GM12878 (cell line): Measurements from ENCODE around the gene TOX2. TPM values are rescaled to one million over a fixed set of nuclear protein-coding genes. Genes with fewer than 3 reads are reported as not detected.

ENCODE experiments used
- ATAC-seq: fragments of 200-7000 bp; cut with Tn5 transposase; 3 replicates; pipeline ENCODE4 v1.9.1; 2020; ENCODE audit warnings: mild to moderate bottlenecking, moderate library complexity
- BruUV-seq: library from RNA; stranded (reverse); fragments of 400-500 nt; replicated peaks from 2 replicates; lab custom pipeline; 2021; lab: Mats Ljungman, UMichigan
- CTCF ChIA-PET: fragments of 300-600 bp; sonication (Branson Sonifier 250); formaldehyde crosslinking; extraction: SDS; loops from one replicate; lab custom pipeline; 2021; ENCODE audit warnings: inconsistent platforms; lab: Yijun Ruan, JAX
- POLR2A ChIA-PET: fragments of 350-600 bp; formaldehyde crosslinking; extraction: SDS; loops from one replicate; lab custom pipeline; 2021; ENCODE audit warnings: inconsistent platforms; lab: Charles Lee
- RAD21 ChIA-PET: fragments of 300-600 bp; sonication (Branson Sonifier 250); formaldehyde crosslinking; loops from one replicate; lab custom pipeline; 2023; ENCODE audit warnings: antibody characterized with exemption; ENCODE audit not compliant: unreplicated experiment; lab: Charles Lee
- SMC1A ChIA-PET: fragments of 300-600 bp; sonication (Branson Sonifier 250); formaldehyde crosslinking; loops from one replicate; lab custom pipeline; 2023; ENCODE audit not compliant: unreplicated experiment, uncharacterized antibody; lab: Charles Lee
- DNase-seq: peaks from one replicate; pipeline ENCODE4 v3.0.0-alpha.2; 2011; ENCODE audit warnings: low read depth, low spot score
- FAIRE-seq: peaks from 3 replicates; lab custom pipeline; 2011; peaks lifted over from hg19 to GRCh38; lab: Jason Lieb, UNC
- H2AFZ ChIP-seq: 2 replicates; pipeline ENCODE4 v1.6.0; 2011; ENCODE audit warnings: low read depth, low read length, control low read depth; ENCODE audit not compliant: control insufficient read depth
- H3K27ac ChIP-seq: 2 replicates; pipeline ENCODE4 v1.5.1; 2011; ENCODE audit warnings: control low read depth; ENCODE audit not compliant: control insufficient read depth, insufficient read depth
- H3K27me3 ChIP-seq, 2 experiments: replicated peaks in 1 of 2; 2 replicates each; pipeline versions ENCODE4 v1.6.0 to v1.6.1; 2011; ENCODE audit warnings: low read length in 1 of 2; ENCODE audit not compliant: control insufficient read depth in 2 of 2, insufficient read depth in 2 of 2
- H3K36me3 ChIP-seq, 2 experiments: 2 replicates each; pipeline ENCODE4 v1.5.1; 2011; ENCODE audit warnings: low read length in 1 of 2; ENCODE audit not compliant: control insufficient read depth in 2 of 2, insufficient read depth in 2 of 2
- H3K4me1 ChIP-seq: 2 replicates; pipeline ENCODE4 v1.6.1; 2011; ENCODE audit warnings: mild to moderate bottlenecking, low read length, moderate library complexity, mixed read lengths; ENCODE audit not compliant: control insufficient read depth, insufficient read depth
- H3K4me2 ChIP-seq: 2 replicates; pipeline ENCODE4 v1.6.0; 2011; ENCODE audit warnings: control low read depth; ENCODE audit not compliant: control insufficient read depth, insufficient read depth
- H3K4me3 ChIP-seq: fragments of 200-600 bp; sonication (generic); 2 replicates; pipeline ENCODE4 v1.5.1; 2016
- H3K79me2 ChIP-seq: 2 replicates; pipeline ENCODE4 v1.6.0; 2011; ENCODE audit warnings: low read length; ENCODE audit not compliant: control insufficient read depth, insufficient read depth
- H3K9ac ChIP-seq: 2 replicates; pipeline ENCODE4 v1.8.0; 2011; ENCODE audit warnings: low read length, control low read depth, mixed read lengths; ENCODE audit not compliant: control insufficient read depth, insufficient read depth
- H3K9me3 ChIP-seq: replicated peaks from 3 replicates; pipeline ENCODE4 v1.5.1; 2011; ENCODE audit warnings: mild to moderate bottlenecking, low read length; ENCODE audit not compliant: control insufficient read depth, insufficient read depth
- H4K20me1 ChIP-seq: 2 replicates; pipeline ENCODE4 v1.6.0; 2011; ENCODE audit not compliant: control insufficient read depth, insufficient read depth
- BCL3 ChIP-seq: IDR thresholded peaks from 2 replicates; pipeline ENCODE4 v1.6.1; 2011; ENCODE audit warnings: borderline replicate concordance, low read depth, mild to moderate bottlenecking, moderate library complexity, low read length; ENCODE audit not compliant: insufficient read depth, poor library complexity, severe bottlenecking
- CEBPB ChIP-seq, 2 experiments: fragments of 150-350 bp in 1 of 2; IDR thresholded peaks; 2 replicates each; pipeline ENCODE4 v1.6.1; 2012 to 2014; ENCODE audit warnings: low read depth in 2 of 2, low read length in 2 of 2, borderline replicate concordance in 1 of 2, inconsistent platforms in 1 of 2
- HSF1 ChIP-seq: fragments of 150-350 bp; IDR thresholded peaks from 2 replicates; pipeline ENCODE4 v1.6.1; 2014; ENCODE audit warnings: mild to moderate bottlenecking, low read depth, low read length
- IRF5 ChIP-seq: fragments of 450-650 bp; IDR thresholded peaks from 2 replicates; pipeline ENCODE4 v1.6.1; 2017; ENCODE audit warnings: borderline replicate concordance
- MEF2A ChIP-seq: IDR thresholded peaks from 2 replicates; pipeline ENCODE4 v1.6.1; 2011; ENCODE audit warnings: low read depth, mild to moderate bottlenecking, low read length, moderate library complexity; ENCODE audit not compliant: insufficient read depth
- MXI1 ChIP-seq: fragments of 150-350 bp; IDR thresholded peaks from 2 replicates; pipeline ENCODE4 v1.6.1; 2011; ENCODE audit warnings: low read depth, mild to moderate bottlenecking, inconsistent platforms, low read length, improper control_type of control experiment
- SREBF2 ChIP-seq: IDR thresholded peaks from 2 replicates; pipeline ENCODE4 v1.6.1; 2012; ENCODE audit warnings: mild to moderate bottlenecking, low read length
- ZNF274 ChIP-seq: IDR thresholded peaks from one replicate; pipeline ENCODE4 v1.8.0; 2011; ENCODE audit not compliant: insufficient read length, insufficient read depth
- ZNF384 ChIP-seq: IDR thresholded peaks from 2 replicates; pipeline ENCODE4 v1.6.1; 2012; ENCODE audit warnings: low read depth, mild to moderate bottlenecking, low read length, improper control_type of control experiment, borderline replicate concordance
- ZZZ3 ChIP-seq: IDR thresholded peaks from 2 replicates; pipeline ENCODE4 v1.6.1; 2011; ENCODE audit warnings: low read depth; ENCODE audit not compliant: control insufficient read depth, insufficient read length
- WGBS: methylation state at CpG from one replicate; pipeline ENCODE4 v1.1.6; 2016; ENCODE audit warnings: low lambda C conversion rate; ENCODE audit not compliant: insufficient replicate concordance, insufficient coverage; ENCODE audit errors: missing lambda C conversion rate; 5-methylcytosine and 5-hydroxymethylcytosine counted together
- in situ Hi-C: fragments of 300-500 bp; cut with MboI; formaldehyde crosslinking; loops from 9 replicates; pipeline ENCODE4 v1.14.3; 2018; ENCODE audit warnings: mixed read lengths
- intact Hi-C: fragments of 100-400 bp; cut with micrococcal nuclease; formaldehyde crosslinking; loops from one replicate; pipeline ENCODE4 v1.14.2; 2022; ENCODE audit not compliant: unreplicated experiment
- polyA plus RNA-seq, 11 experiments: library from polyadenylated mRNA; depleted of rRNA in 4 of 11; unstranded in 6 of 11; stranded (reverse) in 5 of 11; fragments of >200 nt; fragmentation: Nextera tagmentation in 4 of 11; fragmentation: Illumina TruSeq in 1 of 11; extraction: Ambion mirVana in 4 of 11; extraction: Trizol in 1 of 11; gene quantifications; 1 replicate in 1 of 11; 2 replicates in 10 of 11; pipeline versions ENCODE4 v1.2.1 to v1.2.3, GENCODE V29; 2011 to 2016; ENCODE audit warnings: inconsistent platforms in 2 of 11, missing spikeins in 2 of 11, low read depth in 1 of 11
- total RNA-seq, 4 experiments: library from RNA; depleted of rRNA in 3 of 4; stranded (reverse); fragments of >200 nt in 3 of 4; fragmentation: Illumina TruSeq in 1 of 4; extraction: Trizol in 1 of 4; gene quantifications; 2 replicates each; pipeline versions ENCODE4 v1.2.1 to v1.2.3, GENCODE V29; 2013 to 2021

The TOX2 gene
- total and polyA plus RNA-seq, 10 of the 15 experiments (the other 5 are each of a cell fraction or from before 2014, with no cell fraction given): 2.6 to 40.5 (median 7.9) TPM

- BruUV-seq: no TSS peak
- H3K4me2 ChIP-seq: no peak overlapping the region
- no peak overlapping the region for H3K27ac ChIP-seq
- H3K4me3 ChIP-seq: no peak overlapping the region
- no peaks in the 10 kb centered on the region for H3K4me1 ChIP-seq
- WGBS: 52% methylated on average over 7 of the region's 7 CpGs
- H3K27me3 ChIP-seq: 0 out of 4 replicates have a peak, but pooled peaks cover 0 to 2% of the 10 kb centered on the region in 2 experiments
- no peaks in the 10 kb centered on the region for H3K79me2 ChIP-seq
- no peaks in the 10 kb centered on the region; a peak in 1 of 4 replicates for H3K36me3 ChIP-seq
- DNase-seq (no peak), ATAC-seq (no peak), FAIRE-seq (no peak)
- CTCF ChIA-PET: interaction anchor here (1.1 to 1.2 kb wide), 2 partner anchors 12 kb away, joined by 3 to 5 read pairs; no protein-coding TSS in a partner anchor
- peaks cover 4% of the 10 kb centered on the region; the same call in 2 of the 3 replicates for H3K9me3 ChIP-seq
- POLR2A ChIA-PET: no interaction called here
- in situ Hi-C loops: no loop called here
- no peak overlapping the region for H3K9ac ChIP-seq
- H2AFZ ChIP-seq: no peak overlapping the region
- SMC1A ChIA-PET: no interaction called here
- RAD21 ChIA-PET: no interaction called here
- no peaks in the 10 kb centered on the region for H4K20me1 ChIP-seq
- TF ChIP-seq ZNF384: no peak
- TF ChIP-seq BCL3: no peak
- no peak for TF ChIP-seq HSF1
- no peak for TF ChIP-seq ZNF274
- no peak for TF ChIP-seq ZZZ3
- TF ChIP-seq MEF2A: no peak
- TF ChIP-seq MXI1: no peak
- no peak for TF ChIP-seq IRF5
- no peak for TF ChIP-seq CEBPB (IDR thresholded peaks at IDR 0.05; ENCODE audit: borderline replicate concordance in 1 of 2, low read depth in 2 of 2, low read length in 2 of 2)
- TF ChIP-seq SREBF2: no peak
- intact Hi-C loops: no loop called here
Observed at GRCh38 chr20:44104798-44105517, 190.3 kb downstream of the TOX2 start.
